ENCODE measurements around the gene TRUB2. TPM values are rescaled to one million over a fixed set of nuclear protein-coding genes. Genes with fewer than 3 reads are reported as not detected.

The TRUB2 gene
- total and polyA plus RNA-seq, 8 donors, result 4.9 to 15.9 (median 13.2) TPM

DNA sequence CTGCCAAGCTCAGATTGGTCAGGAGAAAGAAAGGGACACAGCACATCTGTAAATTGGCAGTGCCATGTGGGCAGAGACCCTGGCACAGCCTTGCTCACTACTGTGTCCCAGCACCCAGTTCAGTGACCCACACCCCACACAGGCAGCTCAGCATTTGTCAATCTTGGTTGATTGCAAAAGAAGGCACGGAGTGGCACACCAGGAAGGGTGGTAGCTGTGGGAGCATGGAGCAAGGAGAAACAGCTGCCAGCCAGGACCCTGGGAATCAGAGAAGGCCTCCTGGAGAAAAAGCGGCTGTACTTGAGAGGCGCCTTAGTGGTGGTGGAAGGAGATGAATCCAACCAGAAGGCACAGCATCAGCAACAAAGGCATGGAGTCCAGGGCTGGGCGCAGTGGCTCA is 21.6 kb upstream of the TRUB2 start:
- Histone ChIP-seq H3K36me3 (peaks cover 36 to 68% (median 65%) of the 10 kb centered on the region in 4 donors), H3K4me3 (no peak overlapping the region), H3K4me1 (peaks cover 0 to 21% (median 21%) of the 10 kb centered on the region in 4 donors), H3K9me3 (no peaks in the 10 kb centered on the region), H3K27ac (no peak overlapping the region), H3K27me3 (no peaks in the 10 kb centered on the region)
- no peak for TF ChIP-seq POLR2A (IDR thresholded peaks at IDR 0.05)
- TF ChIP-seq, protein P1, sequence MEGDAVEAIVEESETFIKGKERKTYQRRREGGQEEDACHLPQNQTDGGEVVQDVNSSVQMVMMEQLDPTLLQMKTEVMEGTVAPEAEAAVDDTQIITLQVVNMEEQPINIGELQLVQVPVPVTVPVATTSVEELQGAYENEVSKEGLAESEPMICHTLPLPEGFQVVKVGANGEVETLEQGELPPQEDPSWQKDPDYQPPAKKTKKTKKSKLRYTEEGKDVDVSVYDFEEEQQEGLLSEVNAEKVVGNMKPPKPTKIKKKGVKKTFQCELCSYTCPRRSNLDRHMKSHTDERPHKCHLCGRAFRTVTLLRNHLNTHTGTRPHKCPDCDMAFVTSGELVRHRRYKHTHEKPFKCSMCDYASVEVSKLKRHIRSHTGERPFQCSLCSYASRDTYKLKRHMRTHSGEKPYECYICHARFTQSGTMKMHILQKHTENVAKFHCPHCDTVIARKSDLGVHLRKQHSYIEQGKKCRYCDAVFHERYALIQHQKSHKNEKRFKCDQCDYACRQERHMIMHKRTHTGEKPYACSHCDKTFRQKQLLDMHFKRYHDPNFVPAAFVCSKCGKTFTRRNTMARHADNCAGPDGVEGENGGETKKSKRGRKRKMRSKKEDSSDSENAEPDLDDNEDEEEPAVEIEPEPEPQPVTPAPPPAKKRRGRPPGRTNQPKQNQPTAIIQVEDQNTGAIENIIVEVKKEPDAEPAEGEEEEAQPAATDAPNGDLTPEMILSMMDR (IDR thresholded peaks at IDR 0.05), result no peak
- TF ChIP-seq EP300 (IDR thresholded peaks at IDR 0.05), result no peak
- no peak for TF ChIP-seq POLR2AphosphoS5 (IDR thresholded peaks at IDR 0.05)
- WGBS, 5 donors, result 88 to 98% (median 94%) methylated on average over 4 of the region's 4 CpGs
- no peak for DNase-seq
- intact Hi-C loops (cut with DNase I; ENCODE audit: low total_unique reads), result no loop called here

DNA sequence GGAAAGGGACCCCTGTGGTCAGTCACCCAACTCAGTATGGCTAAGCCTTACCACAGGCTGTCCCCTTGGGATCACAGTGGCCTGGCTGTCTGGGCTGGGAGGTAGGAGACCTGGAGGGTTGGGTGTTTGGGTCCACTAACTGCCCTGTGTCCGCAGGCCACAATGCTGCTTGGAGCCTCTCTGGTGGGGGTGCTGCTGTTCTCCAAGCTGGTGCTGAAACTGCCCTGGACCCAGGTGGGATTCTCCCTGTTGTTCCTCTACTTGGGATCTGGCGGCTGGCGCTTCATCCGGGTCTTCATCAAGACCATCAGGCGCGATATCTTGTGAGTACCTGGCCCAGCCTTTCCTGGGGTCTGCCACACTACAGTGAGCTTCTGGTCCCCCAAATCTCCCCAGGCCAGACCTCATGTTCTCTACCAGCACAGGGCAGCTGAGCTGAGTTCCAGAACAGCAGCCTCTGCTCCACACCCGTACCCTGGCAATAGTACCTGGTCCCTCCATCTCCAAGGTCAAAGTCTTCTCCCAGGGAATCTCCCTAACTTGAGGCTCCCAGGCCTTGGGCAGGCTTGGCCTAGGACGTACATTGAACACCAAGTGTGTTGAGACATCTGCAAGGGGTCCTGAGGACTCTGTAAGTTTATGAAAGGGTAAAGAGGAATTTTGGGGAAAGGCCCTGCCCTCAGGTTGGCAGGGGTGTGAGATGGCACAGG is 20.9 kb upstream of the TRUB2 start:
- peaks cover 0 to 21% (median 21%) of the 10 kb centered on the region in 4 donors for H3K4me1 ChIP-seq
- H3K9me3 ChIP-seq, result no peaks in the 10 kb centered on the region
- no peak overlapping the region for H3K27ac ChIP-seq
- intact Hi-C loops (cut with DNase I; ENCODE audit: low total_unique reads), result no loop called here
- H3K36me3 ChIP-seq, result peaks cover 28 to 61% (median 57%) of the 10 kb centered on the region in 4 donors
- 83 to 93% (median 89%) methylated on average over 7 to 8 of the region's 8 CpGs for WGBS, 5 donors
- H3K4me3 ChIP-seq, result no peak overlapping the region
- H3K27me3 ChIP-seq, result no peaks in the 10 kb centered on the region
- TF ChIP-seq, protein P1 (IDR thresholded peaks at IDR 0.05), result no peak
- TF ChIP-seq EP300 (IDR thresholded peaks at IDR 0.05) (no peak), POLR2AphosphoS5 (IDR thresholded peaks at IDR 0.05) (no peak), POLR2A (IDR thresholded peaks at IDR 0.05) (no peak)
- DNase-seq, result no peak

DNA sequence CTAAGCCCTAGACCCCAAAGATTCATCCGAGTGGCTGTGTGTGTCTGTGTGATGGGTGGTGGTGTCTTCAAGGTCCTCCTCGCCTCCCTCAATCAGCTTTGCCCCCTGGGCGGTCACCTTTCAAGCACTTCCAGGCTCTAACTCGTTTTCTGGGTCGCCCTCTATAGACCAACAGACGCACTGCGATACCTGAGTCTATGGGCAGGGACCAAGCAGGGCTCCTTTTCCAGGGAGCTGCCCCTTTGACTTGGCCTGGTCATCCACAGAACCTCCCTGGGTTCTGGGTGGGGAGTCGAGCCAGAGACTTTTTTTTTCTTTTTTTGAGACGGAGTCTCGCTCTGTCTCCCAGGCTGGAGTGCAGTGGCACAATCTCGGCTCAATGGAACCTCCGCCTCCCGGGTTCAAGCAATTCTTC is 19.2 kb upstream of the TRUB2 start:
- peaks cover 0 to 21% (median 21%) of the 10 kb centered on the region in 4 donors for H3K4me1 ChIP-seq
- H3K27ac ChIP-seq, result peak overlapping the region; percentile 1 to 93 (median 87)
- peaks cover 27 to 44% (median 40%) of the 10 kb centered on the region in 4 donors for H3K36me3 ChIP-seq
- 27 to 32% (median 29%) methylated on average over 13 of the region's 13 CpGs for WGBS, 5 donors
- DNase-seq, result peak; percentile 72 to 87
- H3K9me3 ChIP-seq, result no peaks in the 10 kb centered on the region
- TF ChIP-seq POLR2A (IDR thresholded peaks at IDR 0.05) (no peak), EP300 (IDR thresholded peaks at IDR 0.05) (no peak), POLR2AphosphoS5 (IDR thresholded peaks at IDR 0.05) (no peak)
- TF ChIP-seq, protein P1 (IDR thresholded peaks at IDR 0.05), result peak in 5 of 7 experiments; percentile 49 to 62 (median 52)
- no peaks in the 10 kb centered on the region for H3K27me3 ChIP-seq
- peak overlapping the region; percentile 73 to 92 (median 84) for H3K4me3 ChIP-seq
- intact Hi-C loops (cut with DNase I; ENCODE audit: low total_unique reads), result no loop called here

DNA sequence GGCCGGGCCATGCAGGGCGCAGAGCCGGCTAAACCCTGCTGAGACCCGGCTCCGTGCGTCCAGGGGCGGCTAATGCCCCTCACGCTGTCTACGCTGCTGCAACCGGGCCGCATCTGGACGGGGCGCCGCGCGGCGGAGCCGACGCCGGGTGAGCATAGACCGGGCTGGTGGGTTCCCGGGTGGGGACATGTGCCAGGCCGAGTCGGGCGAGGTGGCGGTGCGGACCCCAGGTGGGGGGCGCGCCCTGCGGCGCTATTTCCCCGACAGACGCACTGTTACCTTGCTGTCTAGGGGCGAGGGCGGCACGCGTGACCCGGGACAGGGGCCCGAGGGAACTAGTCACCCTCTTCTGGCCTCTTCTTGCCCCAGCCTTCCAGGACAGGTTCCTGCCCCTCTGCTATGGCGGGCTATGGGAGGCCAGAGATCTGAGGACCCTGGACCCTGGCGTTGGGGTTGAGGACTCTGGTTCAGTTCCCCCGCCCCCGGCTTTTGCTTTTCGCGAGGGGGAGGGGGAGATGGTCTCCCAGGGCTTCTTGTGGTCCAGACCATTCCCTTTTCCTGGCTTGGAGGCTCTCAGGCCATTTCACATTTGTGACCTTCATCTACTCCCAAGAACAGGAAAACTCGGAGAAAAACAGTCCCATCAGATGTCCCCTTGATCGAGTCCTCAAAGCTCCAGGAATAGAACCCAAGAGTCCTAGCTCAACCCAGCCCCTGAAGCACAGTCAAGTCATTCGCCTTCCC is 18.6 kb upstream of the TRUB2 start:
- intact Hi-C loops (cut with DNase I; ENCODE audit: low total_unique reads), result no loop called here
- DNase-seq, result peak in 1 of 2 donors; percentile 27
- WGBS, 5 donors, result 1% methylated on average over 26 to 48 of the region's 48 CpGs
- H3K4me1 ChIP-seq, result peaks cover 0 to 21% (median 21%) of the 10 kb centered on the region in 4 donors
- H3K27me3 ChIP-seq, result no peaks in the 10 kb centered on the region
- no peaks in the 10 kb centered on the region for H3K9me3 ChIP-seq
- H3K36me3 ChIP-seq, result peaks cover 26 to 38% (median 35%) of the 10 kb centered on the region in 4 donors
- H3K27ac ChIP-seq, result peak overlapping the region; percentile 83 to 93 (median 87)
- TF ChIP-seq POLR2AphosphoS5 (IDR thresholded peaks at IDR 0.05) (no peak), EP300 (IDR thresholded peaks at IDR 0.05) (no peak), POLR2A (IDR thresholded peaks at IDR 0.05) (no peak)
- TF ChIP-seq, protein P1 (IDR thresholded peaks at IDR 0.05), result no peak
- peak overlapping the region; percentile 73 to 92 (median 84) for H3K4me3 ChIP-seq

Data from stomach (tissue), 9 donors.